HepG2 (cell line): ENCODE results near the gene AJUBA. TPM values are rescaled to one million over a fixed set of nuclear protein-coding genes. Genes with fewer than 3 reads are reported as not detected.

ENCODE experiments used
- ARID3A ChIP-seq: IDR thresholded peaks from 2 replicates; pipeline ENCODE4 v1.6.1; 2012; ENCODE audit warnings: low read depth, low read length, improper control_type of control experiment
- BCLAF1 ChIP-seq: fragments of 450-650 bp; IDR thresholded peaks from 2 replicates; pipeline ENCODE4 v1.6.1; 2017; ENCODE audit warnings: mild to moderate bottlenecking
- FOXA3 ChIP-seq: IDR thresholded peaks from 2 replicates; pipeline ENCODE4 v1.6.1; 2016; ENCODE audit warnings: missing genetic modification reagents, missing compliant biosample characterization
- FOXO1 ChIP-seq: sonication (generic); formaldehyde crosslinking; IDR thresholded peaks from 2 replicates; pipeline ENCODE4 v1.4.0; 2020; ENCODE audit warnings: missing genetic modification reagents
- GLI4 ChIP-seq: sonication (generic); formaldehyde crosslinking; IDR thresholded peaks from 2 replicates; pipeline ENCODE4 v1.5.1; 2020; ENCODE audit warnings: missing genetic modification reagents, mild to moderate bottlenecking, moderate library complexity, borderline replicate concordance
- KLF11 ChIP-seq: IDR thresholded peaks from 2 replicates; pipeline ENCODE4 v1.6.1; 2016; ENCODE audit warnings: missing compliant biosample characterization
- KLF13 ChIP-seq: sonication (generic); formaldehyde crosslinking; IDR thresholded peaks from 2 replicates; pipeline ENCODE4 v1.4.0; 2020; ENCODE audit warnings: mild to moderate bottlenecking, missing genetic modification reagents
- LRRFIP1 ChIP-seq: sonication (generic); formaldehyde crosslinking; conservative IDR thresholded peaks from 2 replicates; pipeline ENCODE4 v1.4.0; 2020; ENCODE audit warnings: missing genetic modification reagents
- MATR3 ChIP-seq: sonication (generic); formaldehyde crosslinking; IDR thresholded peaks from 2 replicates; pipeline ENCODE4 v1.4.0; 2020; ENCODE audit warnings: missing genetic modification reagents
- POLR2G ChIP-seq: fragments of 200-400 bp; formaldehyde crosslinking; IDR thresholded peaks from 2 replicates; pipeline ENCODE4 v1.6.1; 2018; ENCODE audit warnings: mild to moderate bottlenecking, low read depth, low read length, moderate library complexity
- TBX2 ChIP-seq: sonication (generic); formaldehyde crosslinking; IDR thresholded peaks from 2 replicates; pipeline ENCODE4 v1.5.0; 2020; ENCODE audit warnings: missing genetic modification reagents, mild to moderate bottlenecking, borderline replicate concordance
- TFAP4 ChIP-seq: sonication (generic); IDR thresholded peaks from 2 replicates; pipeline ENCODE4 v1.6.1; 2016; ENCODE audit warnings: low read depth, borderline replicate concordance
- ZBTB33 ChIP-seq: sonication (generic); formaldehyde crosslinking; IDR thresholded peaks from 2 replicates; pipeline ENCODE4 v1.4.0; 2020; ENCODE audit warnings: missing genetic modification reagents
- ZNF12 ChIP-seq: sonication (generic); formaldehyde crosslinking; IDR thresholded peaks from 2 replicates; pipeline ENCODE4 v1.5.0; 2020; ENCODE audit warnings: missing genetic modification reagents
- ZNF263 ChIP-seq: sonication (generic); formaldehyde crosslinking; IDR thresholded peaks from 2 replicates; pipeline ENCODE4 v1.4.0; 2020; ENCODE audit warnings: missing genetic modification reagents
- ZNF296 ChIP-seq: sonication (generic); formaldehyde crosslinking; conservative IDR thresholded peaks from 2 replicates; pipeline ENCODE4 v1.5.0; 2020; ENCODE audit warnings: mild to moderate bottlenecking, missing genetic modification reagents
- ZNF619 ChIP-seq: sonication (generic); formaldehyde crosslinking; IDR thresholded peaks from 2 replicates; pipeline ENCODE4 v1.4.0; 2020; ENCODE audit warnings: mild to moderate bottlenecking, missing genetic modification reagents
- ZNF772 ChIP-seq: sonication (generic); formaldehyde crosslinking; IDR thresholded peaks from 2 replicates; pipeline ENCODE4 v1.5.0; 2020; ENCODE audit warnings: mild to moderate bottlenecking, missing genetic modification reagents
- ZSCAN30 ChIP-seq: sonication (generic); formaldehyde crosslinking; IDR thresholded peaks from 2 replicates; pipeline ENCODE4 v1.5.0; 2020; ENCODE audit warnings: mild to moderate bottlenecking, missing genetic modification reagents
- polyA plus RNA-seq, 8 experiments: library from polyadenylated mRNA; depleted of rRNA in 3 of 8; stranded (reverse) in 7 of 8; unstranded in 1 of 8; fragments of >200 nt; fragmentation: Illumina TruSeq in 4 of 8; extraction: Trizol in 4 of 8; gene quantifications; 2 replicates each; pipeline versions ENCODE4 v1.2.1 to v1.2.3, GENCODE V29; 2011 to 2016; ENCODE audit warnings: low read depth in 4 of 8, missing spikeins in 1 of 8, mixed read lengths in 1 of 8; ENCODE audit not compliant: insufficient read depth in 1 of 8
- total RNA-seq, 5 experiments: library from RNA; depleted of rRNA; stranded (reverse); fragments of >200 nt; fragmentation: Illumina TruSeq; extraction: Trizol; gene quantifications; 2 replicates each; pipeline ENCODE4 v1.2.3, GENCODE V29; 2016; ENCODE audit warnings: low read depth in 1 of 5

The AJUBA gene
- total and polyA plus RNA-seq, 2 of the 13 experiments (the other 11 are each of a cell fraction or from before 2014, with no cell fraction given) = 157 to 241 TPM

- TF ChIP-seq BCLAF1 = no peak
- TF ChIP-seq ZNF263 (CRISPR knock-in tag) = no peak
- peak; percentile 85; the same call in 1 of the 2 replicates for TF ChIP-seq GLI4 (CRISPR knock-in tag)
- TF ChIP-seq FOXA3 (CRISPR knock-in tag) = peak; percentile 95
- peak; percentile 78; the same call in 1 of the 2 replicates for TF ChIP-seq TFAP4
- TF ChIP-seq ZNF296 (CRISPR knock-in tag) = no peak
- peak; percentile 79; the same call in 1 of the 2 replicates for TF ChIP-seq KLF13 (CRISPR knock-in tag)
- TF ChIP-seq TBX2 (CRISPR knock-in tag) = peak; percentile 49
- 0 out of 2 replicates have a peak, but pooled peaks have one; percentile 17 for TF ChIP-seq KLF11 (CRISPR knock-in tag)
- TF ChIP-seq MATR3 = no peak
- TF ChIP-seq ZSCAN30 (CRISPR knock-in tag) = no peak
- peak; percentile 96 for TF ChIP-seq ZNF619 (CRISPR knock-in tag)
- peak; percentile 92 for TF ChIP-seq ARID3A
- TF ChIP-seq LRRFIP1 (CRISPR knock-in tag) = no peak
- TF ChIP-seq ZNF772 (CRISPR knock-in tag) = peak; percentile 88
- peak; percentile 77 for TF ChIP-seq ZBTB33 (CRISPR knock-in tag)
- peak; percentile 91 for TF ChIP-seq FOXO1 (CRISPR knock-in tag)
- peak; percentile 89; the same call in 1 of the 2 replicates for TF ChIP-seq ZNF12 (CRISPR knock-in tag)
- TF ChIP-seq POLR2G = peak; percentile 45
These were observed 4.5 kb downstream of the AJUBA start (continued) for GRCh38 chr14:22977684-22978486.
